Endothelial cell of umbilical vein (primary cell): Measurements from ENCODE around the gene ERBB4. TPM values are rescaled to one million over a fixed set of nuclear protein-coding genes. Genes with fewer than 3 reads are reported as not detected.

Experiments used
- BruUV-seq: library from RNA; stranded (reverse); fragments of 400-500 nt; replicated peaks from 2 replicates; lab custom pipeline; 2021; lab: Mats Ljungman, UMichigan
- CTCF ChIA-PET: fragments of 300-600, 350-600 bp; sonication (Branson Sonifier 250); formaldehyde crosslinking; loops from one replicate; lab custom pipeline; 2021; ENCODE audit warnings: antibody characterized with exemption, inconsistent platforms; lab: Charles Lee
- POLR2A ChIA-PET: fragments of 300-600, 350-600 bp; sonication (Branson Sonifier 250); formaldehyde crosslinking; loops from one replicate; lab custom pipeline; 2021; ENCODE audit warnings: antibody characterized with exemption, inconsistent platforms; lab: Charles Lee
- DNase-seq: peaks from one replicate; pipeline ENCODE4 v3.0.0-alpha.2; 2011; ENCODE audit warnings: low read depth, low spot score
- FAIRE-seq: peaks from 2 replicates; lab custom pipeline; 2011; peaks lifted over from hg19 to GRCh38; lab: Jason Lieb, UNC
- H2AFZ ChIP-seq: 2 replicates; pipeline ENCODE4 v1.6.0; 2012; ENCODE audit warnings: low read depth, low read length, control low read depth, inconsistent platforms
- H3K27ac ChIP-seq: 2 replicates; pipeline ENCODE4 v1.5.1; 2011; ENCODE audit warnings: low read depth, mild to moderate bottlenecking, control low read depth, low read length, moderate library complexity; ENCODE audit not compliant: insufficient read depth
- H3K27me3 ChIP-seq, 2 experiments: 2 replicates each; pipeline versions ENCODE4 v1.6.0 to v1.6.1; 2011; ENCODE audit warnings: low read length in 2 of 2, mixed read lengths in 1 of 2; ENCODE audit not compliant: control insufficient read depth in 2 of 2, insufficient read depth in 2 of 2
- H3K36me3 ChIP-seq, 2 experiments: 2 replicates in 1 of 2; 3 replicates in 1 of 2; pipeline ENCODE4 v1.5.1; 2011; ENCODE audit warnings: low read length in 2 of 2, mild to moderate bottlenecking in 1 of 2, moderate library complexity in 1 of 2; ENCODE audit not compliant: control insufficient read depth in 2 of 2, insufficient read depth in 2 of 2; ENCODE audit errors: extremely low read depth in 1 of 2
- H3K4me1 ChIP-seq: 3 replicates; pipeline ENCODE4 v1.5.1; 2011; ENCODE audit warnings: mild to moderate bottlenecking, low read length; ENCODE audit not compliant: control insufficient read depth, insufficient read depth; ENCODE audit errors: extremely low read depth
- H3K4me2 ChIP-seq: 2 replicates; pipeline ENCODE4 v1.6.1; 2011; ENCODE audit warnings: low read length, control low read depth, mixed read lengths; ENCODE audit not compliant: insufficient read depth
- H3K4me3 ChIP-seq, 3 experiments: fragments of 200-600 bp in 1 of 3; sonication (generic), shearing (Covaris generic) in 1 of 3; replicated peaks in 1 of 3; 2 replicates each; pipeline ENCODE4 v1.5.1; 2011 to 2016; ENCODE audit warnings: control low read depth in 3 of 3, low read length in 3 of 3, mild to moderate bottlenecking in 2 of 3, inconsistent platforms in 1 of 3, low read depth in 1 of 3, moderate library complexity in 1 of 3; ENCODE audit not compliant: insufficient read depth in 1 of 3
- H3K79me2 ChIP-seq: 2 replicates; pipeline ENCODE4 v1.6.0; 2012; ENCODE audit warnings: low read length, inconsistent platforms; ENCODE audit not compliant: control insufficient read depth, insufficient read depth
- H3K9ac ChIP-seq: replicated peaks from 2 replicates; pipeline ENCODE3; 2011; ENCODE audit warnings: low read length, control low read depth; ENCODE audit not compliant: insufficient read depth; ENCODE audit errors: extremely low read depth
- H3K9me1 ChIP-seq: replicated peaks from 3 replicates; pipeline ENCODE4 v1.6.0; 2011; ENCODE audit warnings: mild to moderate bottlenecking, low read length; ENCODE audit not compliant: control insufficient read depth, insufficient read depth; ENCODE audit errors: extremely low read depth
- H3K9me3 ChIP-seq: replicated peaks from 2 replicates; pipeline ENCODE4 v1.5.1; 2012; ENCODE audit warnings: low read length, inconsistent platforms; ENCODE audit not compliant: control insufficient read depth, insufficient read depth
- H4K20me1 ChIP-seq: replicated peaks from 2 replicates; pipeline ENCODE3; 2011; ENCODE audit warnings: mild to moderate bottlenecking, low read length; ENCODE audit not compliant: control insufficient read depth, insufficient read depth; ENCODE audit errors: extremely low read depth
- EZH2 ChIP-seq: IDR thresholded peaks from 2 replicates; pipeline ENCODE4 v1.6.1; 2012; ENCODE audit warnings: borderline replicate concordance, low read depth, mild to moderate bottlenecking, moderate library complexity, low read length, inconsistent platforms; ENCODE audit not compliant: severe bottlenecking
- FOS ChIP-seq: IDR thresholded peaks from 2 replicates; pipeline ENCODE4 v1.6.1; 2011; ENCODE audit warnings: mild to moderate bottlenecking, low read length, moderate library complexity, borderline replicate concordance; ENCODE audit not compliant: insufficient read depth
- GATA2 ChIP-seq: IDR thresholded peaks from 2 replicates; pipeline ENCODE4 v1.7.0; 2011; ENCODE audit warnings: low read depth, mild to moderate bottlenecking, moderate library complexity, mixed read lengths, low read length; ENCODE audit not compliant: insufficient read length, insufficient read depth
- JUN ChIP-seq: IDR thresholded peaks from 2 replicates; pipeline ENCODE4 v1.6.1; 2011; ENCODE audit warnings: borderline replicate concordance, low read depth; ENCODE audit not compliant: insufficient read length, insufficient read depth
- MYC ChIP-seq: IDR thresholded peaks from one replicate; pipeline ENCODE4 v1.6.1; 2011; ENCODE audit warnings: mild to moderate bottlenecking, low read depth, low read length
- POLR2A ChIP-seq: IDR thresholded peaks from 2 replicates; pipeline ENCODE4 v1.6.1; 2012; ENCODE audit warnings: low read depth, mild to moderate bottlenecking, control low read depth, low read length
- POLR2AphosphoS5 ChIP-seq: IDR thresholded peaks from 2 replicates; pipeline ENCODE4 v1.6.1; 2012; ENCODE audit warnings: low read depth, mild to moderate bottlenecking, control low read depth, low read length, moderate library complexity; ENCODE audit not compliant: insufficient read depth
- dilution Hi-C: fragments of 300-500 bp; cut with MboI; formaldehyde crosslinking; loops from one replicate; pipeline ENCODE4 v1.15.0; 2019; ENCODE audit warnings: low sequenced_read_pairs; ENCODE audit not compliant: extremely low pct_ligation_motif_present
- intact Hi-C: fragments of 100-400 bp; cut with micrococcal nuclease; formaldehyde crosslinking; loops from one replicate; pipeline ENCODE4 v1.10.0; 2022
- polyA plus RNA-seq, 4 experiments: library from polyadenylated mRNA; depleted of rRNA in 3 of 4; stranded (reverse) in 3 of 4; unstranded in 1 of 4; fragments of >200 nt; gene quantifications; 2 replicates each; pipeline versions ENCODE4 v1.2.1 to v1.2.3, GENCODE V29; 2011 to 2012; ENCODE audit warnings: missing spikeins in 1 of 4
- total RNA-seq: library from RNA; stranded (reverse); gene quantifications from 2 replicates; pipeline ENCODE4 v1.2.3, GENCODE V29; 2021
- TF ChIP-seq, protein P1 (sequence below), 2 donors: IDR thresholded peaks; 1 replicate in 1 of 2; 2 replicates in 1 of 2; pipeline ENCODE4 v1.5.1; 2011; ENCODE audit warnings: low read length in 2 of 2, mild to moderate bottlenecking in 2 of 2, moderate library complexity in 2 of 2, control low read depth in 1 of 2, inconsistent platforms in 1 of 2, low read depth in 1 of 2; ENCODE audit not compliant: insufficient read depth in 1 of 2; ENCODE audit errors: extremely low read depth in 1 of 2
- TF ChIP-seq, protein P2 (sequence below): IDR thresholded peaks from 2 replicates; pipeline ENCODE4 v1.6.1; 2011; ENCODE audit not compliant: insufficient read depth, insufficient read length

ERBB4 gene
- total and polyA plus RNA-seq, 2 donors (not counting 3 experiments of a cell fraction or from before 2014, with no cell fraction given) = 0.01 to 0.27 TPM

DNA sequence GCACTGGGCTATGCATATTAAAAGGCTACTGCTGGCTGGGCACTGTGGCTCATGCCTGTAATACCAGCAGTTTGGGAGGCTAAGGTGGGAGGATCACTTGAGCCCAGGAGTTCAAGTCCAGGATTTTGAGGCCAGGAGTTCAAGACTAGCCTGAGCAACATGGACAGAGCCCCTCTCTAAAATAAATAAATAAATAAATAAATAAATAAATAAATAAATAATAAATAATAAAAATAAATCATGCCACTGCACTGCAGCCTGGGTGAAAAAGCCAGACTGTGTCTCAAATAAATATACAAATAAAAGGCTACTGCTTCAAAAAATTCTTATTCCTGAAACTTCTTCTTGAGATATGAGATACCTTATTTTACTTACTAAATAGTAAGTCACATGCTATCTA, 439.6 kb downstream of the ERBB4 start:
- FAIRE-seq (no peak), DNase-seq (no peak)
- intact Hi-C loops = no loop called here
- no TSS peak for BruUV-seq
- no peak overlapping the region for H3K9ac ChIP-seq
- H3K4me3 ChIP-seq = no peak overlapping the region
- dilution Hi-C loops = no loop called here
- H3K79me2 ChIP-seq = no peaks in the 10 kb centered on the region
- H3K27me3 ChIP-seq = no peaks in the 10 kb centered on the region
- no peak overlapping the region for H3K4me2 ChIP-seq
- TF ChIP-seq POLR2A (no peak), GATA2 (no peak)
- TF ChIP-seq, protein P1, sequence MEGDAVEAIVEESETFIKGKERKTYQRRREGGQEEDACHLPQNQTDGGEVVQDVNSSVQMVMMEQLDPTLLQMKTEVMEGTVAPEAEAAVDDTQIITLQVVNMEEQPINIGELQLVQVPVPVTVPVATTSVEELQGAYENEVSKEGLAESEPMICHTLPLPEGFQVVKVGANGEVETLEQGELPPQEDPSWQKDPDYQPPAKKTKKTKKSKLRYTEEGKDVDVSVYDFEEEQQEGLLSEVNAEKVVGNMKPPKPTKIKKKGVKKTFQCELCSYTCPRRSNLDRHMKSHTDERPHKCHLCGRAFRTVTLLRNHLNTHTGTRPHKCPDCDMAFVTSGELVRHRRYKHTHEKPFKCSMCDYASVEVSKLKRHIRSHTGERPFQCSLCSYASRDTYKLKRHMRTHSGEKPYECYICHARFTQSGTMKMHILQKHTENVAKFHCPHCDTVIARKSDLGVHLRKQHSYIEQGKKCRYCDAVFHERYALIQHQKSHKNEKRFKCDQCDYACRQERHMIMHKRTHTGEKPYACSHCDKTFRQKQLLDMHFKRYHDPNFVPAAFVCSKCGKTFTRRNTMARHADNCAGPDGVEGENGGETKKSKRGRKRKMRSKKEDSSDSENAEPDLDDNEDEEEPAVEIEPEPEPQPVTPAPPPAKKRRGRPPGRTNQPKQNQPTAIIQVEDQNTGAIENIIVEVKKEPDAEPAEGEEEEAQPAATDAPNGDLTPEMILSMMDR (IDR thresholded peaks at IDR 0.05; ENCODE audit: extremely low read depth in 1 of 2, insufficient read depth in 1 of 2, low read depth in 1 of 2, low read length in 2 of 2) = no peak
- no peak overlapping the region for H2AFZ ChIP-seq
- no peaks in the 10 kb centered on the region for H3K9me1 ChIP-seq
- CTCF ChIA-PET = interaction anchor here (1.3 kb wide), 1 partner anchor 11 kb away, joined by 5 read pairs; no protein-coding TSS in a partner anchor
- POLR2A ChIA-PET = no interaction called here
- no peak overlapping the region for H3K27ac ChIP-seq
- H3K9me3 ChIP-seq = no peaks in the 10 kb centered on the region
- peaks cover 3% of the 10 kb centered on the region for H3K4me1 ChIP-seq
- H4K20me1 ChIP-seq = no peaks in the 10 kb centered on the region
- H3K36me3 ChIP-seq = no peaks in the 10 kb centered on the region

- no peaks in the 10 kb centered on the region for H3K79me2 ChIP-seq
- H4K20me1 ChIP-seq = no peaks in the 10 kb centered on the region
- no peak overlapping the region for H3K4me2 ChIP-seq
- ChIA-PET CTCF (interaction anchor here (1.2 to 2.0 kb wide), 3 partner anchors 13 to 93 kb away, joined by 3 to 5 read pairs (median 4); no protein-coding TSS in a partner anchor), POLR2A (no interaction called here)
- no peak overlapping the region for H3K4me3 ChIP-seq
- no peak for TF ChIP-seq FOS
- TF ChIP-seq, protein P2, sequence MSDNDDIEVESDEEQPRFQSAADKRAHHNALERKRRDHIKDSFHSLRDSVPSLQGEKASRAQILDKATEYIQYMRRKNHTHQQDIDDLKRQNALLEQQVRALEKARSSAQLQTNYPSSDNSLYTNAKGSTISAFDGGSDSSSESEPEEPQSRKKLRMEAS = no peak
- no peak for TF ChIP-seq GATA2
- TF ChIP-seq, protein P1 (IDR thresholded peaks at IDR 0.05; ENCODE audit: extremely low read depth in 1 of 2, insufficient read depth in 1 of 2, low read depth in 1 of 2, low read length in 2 of 2) = no peak
- no peak for TF ChIP-seq POLR2AphosphoS5
- TF ChIP-seq EZH2 = no peak
- TF ChIP-seq JUN = no peak
- no peak for TF ChIP-seq POLR2A
- no peak for TF ChIP-seq MYC
- dilution Hi-C loops (no loop called here), intact Hi-C loops (no loop called here)
- no peak overlapping the region for H3K9ac ChIP-seq
- no peak overlapping the region for H3K27ac ChIP-seq
- FAIRE-seq = no peak
- peaks cover 3% of the 10 kb centered on the region for H3K4me1 ChIP-seq
- H3K9me1 ChIP-seq = no peaks in the 10 kb centered on the region
- BruUV-seq = no TSS peak
- no peak overlapping the region for H2AFZ ChIP-seq
- DNase-seq = no peak
- H3K9me3 ChIP-seq = no peaks in the 10 kb centered on the region
- no peaks in the 10 kb centered on the region for H3K27me3 ChIP-seq
- H3K36me3 ChIP-seq = no peaks in the 10 kb centered on the region
Measured at GRCh38 chr2:212097001-212097400, 441.6 kb downstream of the ERBB4 start.
